Large intestine (tissue), 3 donors: ENCODE data around the gene FTSJ3. TPM values are rescaled to one million over a fixed set of nuclear protein-coding genes. Genes with fewer than 3 reads are reported as not detected.

Experiments used
- DNase-seq, 2 donors: peaks; one replicate each; pipeline versions ENCODE4 v3.0.0 to v3.0.0-alpha.2; 2013
- H3K27ac ChIP-seq: one replicate; pipeline ENCODE4 v1.5.1; 2013; ENCODE audit warnings: low read length
- H3K27me3 ChIP-seq: 2 replicates; pipeline ENCODE4 v1.6.1; 2013; ENCODE audit warnings: low read length; ENCODE audit not compliant: control insufficient read depth, insufficient read depth
- H3K36me3 ChIP-seq: 2 replicates; pipeline ENCODE4 v1.6.1; 2013; ENCODE audit warnings: low read length; ENCODE audit not compliant: control insufficient read depth, insufficient read depth
- H3K4me1 ChIP-seq: one replicate; pipeline ENCODE4 v1.6.1; 2013; ENCODE audit warnings: low read length; ENCODE audit not compliant: control insufficient read depth, insufficient read depth
- H3K4me3 ChIP-seq: one replicate; pipeline ENCODE4 v1.5.1; 2013; ENCODE audit warnings: low read length
- H3K9me3 ChIP-seq: one replicate; pipeline ENCODE4 v1.6.1; 2013; ENCODE audit warnings: mild to moderate bottlenecking, low read depth, low read length, moderate library complexity; ENCODE audit not compliant: control insufficient read depth
- WGBS: methylation state at CpG from one replicate; pipeline ENCODE4 v1.1.5; 2013; ENCODE audit warnings: low lambda C conversion rate; ENCODE audit not compliant: insufficient coverage; 5-methylcytosine and 5-hydroxymethylcytosine counted together
- polyA plus RNA-seq: library from polyadenylated mRNA; unstranded; fragments of 120-200 nt; gene quantifications from one replicate; pipeline ENCODE4 v1.2.1, GENCODE V29; 2013

FTSJ3 gene
- polyA plus RNA-seq, 1 donor, result 49.6 TPM

GRCh38 chr17:63835167-63835720 is 7.8 kb upstream of the FTSJ3 start:
- no CpG with 5 or more reads among the region's 9 CpGs for WGBS
- Histone ChIP-seq H3K36me3 (peaks cover 77% of the 10 kb centered on the region), H3K4me3 (no peak overlapping the region), H3K27ac (no peak overlapping the region), H3K4me1 (peaks cover 25% of the 10 kb centered on the region), H3K9me3 (no peaks in the 10 kb centered on the region), H3K27me3 (no peaks in the 10 kb centered on the region)
- no peak for DNase-seq

DNA sequence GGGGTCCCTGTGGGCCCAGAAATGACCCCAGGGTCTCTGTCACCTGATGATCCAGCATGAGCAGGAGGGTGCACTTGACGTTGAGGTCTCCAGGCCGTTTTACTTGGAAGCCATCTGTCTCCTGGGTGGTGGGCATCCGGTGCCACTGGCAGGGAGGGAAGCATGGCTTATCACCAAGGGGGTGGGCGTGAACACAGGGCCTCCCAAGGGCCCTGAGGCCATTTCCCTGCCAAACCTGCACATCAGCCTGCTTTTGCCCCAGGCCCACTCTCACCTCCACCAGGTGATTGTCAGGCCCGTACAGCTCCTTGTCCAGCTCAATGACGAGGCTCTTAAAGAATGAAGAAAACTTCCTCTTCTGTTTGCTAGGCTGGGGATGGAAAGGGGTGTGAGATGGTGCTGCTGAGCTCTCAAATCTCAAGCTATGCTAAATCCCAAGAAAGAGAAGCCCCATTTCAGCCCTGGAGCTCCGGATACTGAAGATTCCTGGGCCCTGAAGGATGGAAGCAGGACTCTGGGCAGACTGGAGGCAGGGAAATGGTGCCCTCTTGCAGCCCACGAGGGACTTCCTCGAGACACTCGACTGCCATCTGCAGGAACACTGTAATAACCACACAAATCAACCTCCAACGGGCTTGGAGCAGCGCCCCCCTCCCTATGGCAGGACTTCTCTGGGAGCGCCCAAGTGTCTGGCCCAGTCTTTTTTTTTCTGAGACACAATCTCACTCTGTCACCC is 7.1 kb upstream of the FTSJ3 start:
- H3K4me1 ChIP-seq, result peaks cover 21% of the 10 kb centered on the region
- peak; percentile 75 to 84 for DNase-seq
- no CpG with 5 or more reads among the region's 13 CpGs for WGBS
- no peak overlapping the region for H3K4me3 ChIP-seq
- no peaks in the 10 kb centered on the region for H3K27me3 ChIP-seq
- peaks cover 84% of the 10 kb centered on the region for H3K36me3 ChIP-seq
- no peaks in the 10 kb centered on the region for H3K9me3 ChIP-seq
- H3K27ac ChIP-seq, result no peak overlapping the region

GRCh38 chr17:63833741-63834373 is 6.4 kb upstream of the FTSJ3 start:
- no peak for DNase-seq
- Histone ChIP-seq H3K9me3 (no peaks in the 10 kb centered on the region), H3K4me3 (no peak overlapping the region), H3K27me3 (no peaks in the 10 kb centered on the region), H3K27ac (no peak overlapping the region), H3K4me1 (peaks cover 14% of the 10 kb centered on the region), H3K36me3 (peaks cover 91% of the 10 kb centered on the region)
- WGBS, result no CpG with 5 or more reads among the region's 15 CpGs

- Histone ChIP-seq H3K27me3 (no peaks in the 10 kb centered on the region), H3K4me1 (peaks cover 9% of the 10 kb centered on the region), H3K27ac (no peak overlapping the region), H3K36me3 (peaks cover 89% of the 10 kb centered on the region), H3K9me3 (no peaks in the 10 kb centered on the region), H3K4me3 (no peak overlapping the region)
- no peak for DNase-seq
- WGBS, result no CpG with 5 or more reads among the region's 14 CpGs
These were observed 5.7 kb upstream of the FTSJ3 start for GRCh38 chr17:63833026-63833740.

- Histone ChIP-seq H3K27ac (no peak overlapping the region), H3K4me3 (no peak overlapping the region), H3K9me3 (no peaks in the 10 kb centered on the region), H3K36me3 (peaks cover 81% of the 10 kb centered on the region), H3K27me3 (no peaks in the 10 kb centered on the region), H3K4me1 (peaks cover 10% of the 10 kb centered on the region)
- DNase-seq, result no peak
- WGBS, result no CpG with 5 or more reads among the region's 2 CpGs
These were observed 5.0 kb upstream of the FTSJ3 start for GRCh38 chr17:63832455-63832854.

DNA sequence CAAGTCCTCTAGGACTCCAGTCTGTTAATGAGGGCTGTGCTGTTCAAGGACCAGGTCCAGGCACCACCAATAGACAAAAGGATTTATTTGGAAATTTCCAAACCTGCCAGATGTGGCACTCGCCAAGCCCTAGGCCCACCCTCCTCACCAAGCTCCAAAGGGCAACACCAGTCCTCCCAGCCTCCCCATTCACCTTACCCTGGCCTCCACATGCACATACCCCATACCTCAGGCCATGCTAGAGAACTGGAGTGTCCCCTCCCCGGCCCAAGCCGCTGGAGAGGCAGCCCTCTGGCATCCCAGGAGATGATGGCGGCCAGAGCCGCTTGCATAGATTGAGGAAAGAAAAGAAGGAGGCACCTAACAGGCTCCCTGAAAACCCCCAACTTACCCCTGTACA is 4.6 kb upstream of the FTSJ3 start:
- Histone ChIP-seq H3K27me3 (no peaks in the 10 kb centered on the region), H3K4me3 (no peak overlapping the region), H3K27ac (no peak overlapping the region), H3K9me3 (no peaks in the 10 kb centered on the region), H3K36me3 (peaks cover 77% of the 10 kb centered on the region), H3K4me1 (peaks cover 10% of the 10 kb centered on the region)
- DNase-seq, result no peak
- no CpG with 5 or more reads among the region's 5 CpGs for WGBS

DNA sequence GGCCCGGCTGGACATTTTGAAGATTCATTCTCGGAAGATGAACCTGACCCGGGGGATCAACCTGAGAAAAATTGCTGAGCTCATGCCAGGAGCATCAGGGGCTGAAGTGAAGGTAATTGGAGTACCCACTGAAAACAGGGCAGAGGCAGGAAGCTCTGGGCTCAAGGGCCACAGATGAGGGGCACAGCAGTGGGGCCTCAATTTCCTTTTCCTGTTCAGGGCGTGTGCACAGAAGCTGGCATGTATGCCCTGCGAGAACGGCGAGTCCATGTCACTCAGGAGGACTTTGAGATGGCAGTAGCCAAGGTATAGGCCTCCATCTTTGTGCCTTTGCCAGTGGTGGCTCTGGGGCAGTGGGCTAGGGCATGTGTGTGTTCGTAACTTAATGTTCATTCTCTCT is 4.0 kb upstream of the FTSJ3 start:
- Histone ChIP-seq H3K36me3 (peaks cover 72% of the 10 kb centered on the region), H3K4me3 (no peak overlapping the region), H3K27me3 (no peaks in the 10 kb centered on the region), H3K27ac (no peak overlapping the region), H3K4me1 (peaks cover 10% of the 10 kb centered on the region), H3K9me3 (no peaks in the 10 kb centered on the region)
- WGBS, result no CpG with 5 or more reads among the region's 8 CpGs
- DNase-seq, result no peak

DNA sequence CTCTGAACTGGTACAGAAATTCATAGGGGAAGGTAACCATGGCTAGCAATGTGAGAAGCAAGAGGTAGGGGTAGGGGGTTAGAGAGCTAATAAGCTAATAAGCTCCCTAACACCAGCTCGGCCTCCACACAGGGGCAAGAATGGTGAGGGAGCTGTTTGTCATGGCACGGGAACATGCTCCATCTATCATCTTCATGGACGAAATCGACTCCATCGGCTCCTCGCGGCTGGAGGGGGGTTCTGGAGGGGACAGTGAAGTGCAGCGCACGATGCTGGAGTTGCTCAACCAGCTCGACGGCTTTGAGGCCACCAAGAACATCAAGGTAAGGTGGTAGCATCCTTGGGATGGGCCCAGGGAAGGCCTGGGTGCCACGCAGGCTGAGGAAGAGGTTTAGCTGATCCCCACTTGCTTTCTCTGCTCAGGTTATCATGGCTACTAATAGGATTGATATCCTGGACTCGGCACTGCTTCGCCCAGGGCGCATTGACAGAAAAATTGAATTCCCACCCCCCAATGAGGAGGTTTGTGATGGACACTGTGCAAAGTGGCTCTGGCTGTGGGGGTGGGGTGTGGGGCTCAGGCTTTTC is 3.5 kb upstream of the FTSJ3 start:
- Histone ChIP-seq H3K9me3 (no peaks in the 10 kb centered on the region), H3K4me3 (no peak overlapping the region), H3K4me1 (peaks cover 11% of the 10 kb centered on the region), H3K27me3 (no peaks in the 10 kb centered on the region), H3K27ac (no peak overlapping the region), H3K36me3 (peaks cover 68% of the 10 kb centered on the region)
- WGBS, result no CpG with 5 or more reads among the region's 15 CpGs
- no peak for DNase-seq

DNA sequence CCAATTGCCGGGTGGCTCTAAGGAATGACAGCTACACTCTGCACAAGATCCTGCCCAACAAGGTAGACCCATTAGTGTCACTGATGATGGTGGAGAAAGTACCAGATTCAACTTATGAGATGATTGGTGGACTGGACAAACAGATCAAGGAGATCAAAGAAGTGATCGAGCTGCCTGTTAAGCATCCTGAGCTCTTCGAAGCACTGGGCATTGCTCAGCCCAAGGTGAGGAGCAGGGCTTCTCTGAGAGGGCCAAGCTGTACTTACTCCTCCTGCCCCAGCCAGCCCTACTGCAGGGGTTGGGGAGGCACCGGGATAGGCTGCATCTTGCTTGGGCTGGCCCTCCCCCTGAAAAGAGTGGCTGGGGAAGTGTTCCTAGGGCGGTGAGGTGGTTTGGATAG is 2.8 kb upstream of the FTSJ3 start:
- Histone ChIP-seq H3K27ac (no peak overlapping the region), H3K36me3 (peaks cover 66% of the 10 kb centered on the region), H3K9me3 (no peaks in the 10 kb centered on the region), H3K4me3 (no peak overlapping the region), H3K4me1 (peaks cover 14% of the 10 kb centered on the region), H3K27me3 (no peaks in the 10 kb centered on the region)
- DNase-seq, result no peak
- WGBS, result no CpG with 5 or more reads among the region's 5 CpGs

- no peaks in the 10 kb centered on the region for H3K9me3 ChIP-seq
- no peaks in the 10 kb centered on the region for H3K27me3 ChIP-seq
- peaks cover 67% of the 10 kb centered on the region for H3K36me3 ChIP-seq
- H3K27ac ChIP-seq, result no peak overlapping the region
- peaks cover 11% of the 10 kb centered on the region for H3K4me1 ChIP-seq
- H3K4me3 ChIP-seq, result no peak overlapping the region
- DNase-seq, result no peak
- WGBS, result 100% methylated on average over 1 of the region's 3 CpGs
These were observed 1.5 kb upstream of the FTSJ3 start for GRCh38 chr17:63828936-63829335.
